ENCODE data around the gene BABAM2.

Gene BABAM2

DNA sequence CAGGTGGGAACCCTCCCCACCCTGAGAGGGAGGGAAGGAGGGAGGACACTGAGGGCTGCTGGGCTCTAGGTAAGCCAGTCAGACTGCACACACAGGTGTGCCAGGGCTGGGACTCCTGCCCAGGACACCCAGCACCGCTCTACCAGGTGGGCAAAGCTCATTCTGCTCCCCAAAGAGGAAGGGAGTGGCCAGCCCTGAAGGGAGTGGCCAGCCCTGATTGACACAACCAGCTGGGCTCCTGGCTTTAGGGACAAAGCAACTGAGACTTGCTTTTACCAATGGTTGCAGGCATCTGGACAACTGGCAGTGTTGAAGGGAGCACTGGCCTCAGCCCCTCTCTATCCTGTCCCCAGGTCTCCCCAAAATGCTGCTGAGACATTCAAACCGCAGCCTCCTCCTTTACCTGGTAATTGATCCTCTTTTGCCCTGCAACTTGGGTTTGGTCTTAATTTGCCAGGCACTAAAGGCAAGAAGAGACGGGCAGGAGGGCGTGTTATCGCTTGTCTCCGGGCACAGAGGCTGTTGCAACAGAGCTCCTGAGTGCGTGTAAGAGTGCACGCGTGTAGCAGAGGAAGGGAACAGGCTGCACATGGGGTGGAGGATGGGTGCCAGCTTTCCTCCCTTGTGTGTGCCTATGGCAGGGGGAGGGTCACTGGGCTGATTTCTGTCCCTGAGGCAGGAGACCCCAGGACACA lies 487.6 kb downstream of the BABAM2 start:
- no peak for DNase-seq (ENCODE audit: extremely low read depth, low read depth)
- TF ChIP-seq, protein P1, sequence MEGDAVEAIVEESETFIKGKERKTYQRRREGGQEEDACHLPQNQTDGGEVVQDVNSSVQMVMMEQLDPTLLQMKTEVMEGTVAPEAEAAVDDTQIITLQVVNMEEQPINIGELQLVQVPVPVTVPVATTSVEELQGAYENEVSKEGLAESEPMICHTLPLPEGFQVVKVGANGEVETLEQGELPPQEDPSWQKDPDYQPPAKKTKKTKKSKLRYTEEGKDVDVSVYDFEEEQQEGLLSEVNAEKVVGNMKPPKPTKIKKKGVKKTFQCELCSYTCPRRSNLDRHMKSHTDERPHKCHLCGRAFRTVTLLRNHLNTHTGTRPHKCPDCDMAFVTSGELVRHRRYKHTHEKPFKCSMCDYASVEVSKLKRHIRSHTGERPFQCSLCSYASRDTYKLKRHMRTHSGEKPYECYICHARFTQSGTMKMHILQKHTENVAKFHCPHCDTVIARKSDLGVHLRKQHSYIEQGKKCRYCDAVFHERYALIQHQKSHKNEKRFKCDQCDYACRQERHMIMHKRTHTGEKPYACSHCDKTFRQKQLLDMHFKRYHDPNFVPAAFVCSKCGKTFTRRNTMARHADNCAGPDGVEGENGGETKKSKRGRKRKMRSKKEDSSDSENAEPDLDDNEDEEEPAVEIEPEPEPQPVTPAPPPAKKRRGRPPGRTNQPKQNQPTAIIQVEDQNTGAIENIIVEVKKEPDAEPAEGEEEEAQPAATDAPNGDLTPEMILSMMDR (IDR thresholded peaks at IDR 0.05; ENCODE audit: low read depth, low read length) = no peak

DNA sequence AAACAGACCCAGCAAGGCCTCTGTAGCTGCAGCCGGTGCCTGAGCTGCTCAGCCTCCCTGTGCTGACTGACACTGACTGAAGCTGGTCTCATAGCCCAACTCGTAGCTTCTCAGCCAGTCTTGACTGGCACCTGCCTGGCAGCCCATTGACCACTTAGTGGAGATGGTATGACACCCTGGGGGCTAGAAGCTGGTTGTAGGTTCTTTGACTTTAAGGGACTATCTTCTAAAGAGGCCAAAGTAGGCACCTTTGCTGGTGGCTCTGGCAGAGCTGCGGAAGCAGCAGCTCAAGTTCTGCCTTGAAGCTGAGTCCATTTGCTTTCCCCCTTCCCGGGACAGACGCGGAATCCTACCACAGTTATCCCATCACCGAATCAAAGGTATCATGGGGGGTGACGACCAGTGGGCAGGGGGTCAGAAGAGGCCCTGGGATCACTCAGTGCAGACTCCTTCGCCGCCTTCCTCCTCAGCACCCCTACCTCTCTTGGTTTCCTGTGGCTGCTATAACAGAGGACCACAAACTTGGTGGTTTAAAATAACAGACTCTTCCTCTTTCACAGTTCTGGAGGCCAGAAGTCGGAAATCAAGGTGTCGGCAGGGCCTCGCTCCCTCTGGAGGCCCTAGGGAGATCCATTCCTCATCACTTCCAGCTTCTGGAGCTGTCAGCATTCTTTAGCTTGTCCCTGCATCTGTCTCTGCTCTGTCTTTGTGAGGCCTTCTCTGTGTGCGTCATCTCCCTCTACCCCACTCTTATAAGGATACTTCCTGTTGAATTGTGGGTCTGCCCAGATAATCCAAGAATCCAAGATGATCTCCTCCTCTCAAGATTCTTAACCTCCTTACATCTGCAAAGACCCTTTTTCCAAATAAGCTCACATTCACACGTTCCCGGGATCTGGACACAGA lies 488.4 kb downstream of the BABAM2 start:
- TF ChIP-seq, protein P1 (IDR thresholded peaks at IDR 0.05; ENCODE audit: low read depth, low read length) = no peak
- DNase-seq (ENCODE audit: extremely low read depth, low read depth) = no peak

DNA sequence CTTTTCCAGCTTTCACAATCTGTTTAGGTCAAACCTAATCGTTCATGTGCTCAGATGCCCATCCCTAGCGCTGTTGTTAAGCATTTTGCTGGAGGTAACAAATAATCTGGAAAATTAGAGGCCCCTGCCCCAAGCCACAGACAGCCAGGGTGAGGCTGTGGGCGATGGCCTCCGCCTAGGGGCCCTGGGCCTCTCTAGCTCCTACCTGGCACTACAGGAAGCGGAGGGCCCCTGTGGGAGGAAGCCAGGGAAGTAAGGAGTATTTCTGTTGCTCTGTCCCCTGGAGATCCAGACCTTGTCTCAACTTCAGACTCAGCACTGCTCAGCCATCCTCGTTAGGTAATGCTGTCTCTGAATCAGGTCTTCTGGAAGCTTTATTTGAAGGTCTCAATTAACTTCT lies 489.7 kb downstream of the BABAM2 start:
- TF ChIP-seq, protein P1 (IDR thresholded peaks at IDR 0.05; ENCODE audit: low read depth, low read length) = no peak
- no peak for DNase-seq (ENCODE audit: extremely low read depth, low read depth)

DNA sequence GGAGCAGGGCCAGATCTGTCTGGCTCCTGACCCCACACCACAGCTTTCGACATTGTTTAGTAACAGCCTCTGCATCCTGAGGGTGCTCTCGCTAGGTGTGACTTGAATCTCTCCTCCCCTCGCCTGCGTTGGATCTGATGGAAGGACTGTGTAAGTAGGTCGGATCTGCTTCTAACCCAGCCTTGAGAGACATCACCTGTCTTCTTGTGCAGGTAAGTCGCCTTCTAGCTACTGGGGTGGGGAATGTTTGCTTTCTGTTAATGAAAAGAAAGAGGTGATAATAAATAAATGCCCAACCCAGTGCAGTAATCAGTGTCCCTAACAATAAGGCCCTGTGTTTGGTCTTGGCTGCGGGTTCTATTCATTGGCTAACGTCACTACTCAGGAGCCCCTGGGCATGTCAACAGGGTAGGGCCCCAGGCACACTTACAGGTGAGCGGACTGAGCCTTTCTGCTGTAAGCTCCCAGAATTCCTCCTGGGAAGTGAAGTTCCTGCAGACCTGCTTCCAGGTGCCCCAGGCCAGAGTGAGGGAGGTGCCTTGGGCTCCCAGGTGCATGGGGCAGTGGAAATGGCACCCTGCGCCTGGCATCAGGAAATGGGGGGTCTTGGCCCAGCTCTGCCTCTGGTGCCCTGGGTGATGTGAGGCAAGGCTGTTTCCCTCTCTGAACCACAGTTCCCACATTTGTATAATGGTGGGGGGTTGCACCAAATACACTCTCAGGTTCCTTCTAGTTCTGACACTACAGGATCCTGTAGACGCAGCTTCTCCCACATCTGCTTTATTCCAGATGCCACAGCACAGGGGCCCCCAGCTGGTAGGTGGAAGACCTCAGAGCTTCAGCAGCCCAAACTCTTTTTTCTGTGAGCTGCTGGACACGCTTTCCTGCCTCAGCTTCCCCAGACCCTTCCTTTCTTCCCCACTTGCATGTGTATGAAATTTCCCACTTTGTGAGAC lies 491.0 kb downstream of the BABAM2 start:
- DNase-seq (ENCODE audit: extremely low read depth, low read depth) = no peak
- TF ChIP-seq, protein P1 (IDR thresholded peaks at IDR 0.05; ENCODE audit: low read depth, low read length) = no peak

DNA sequence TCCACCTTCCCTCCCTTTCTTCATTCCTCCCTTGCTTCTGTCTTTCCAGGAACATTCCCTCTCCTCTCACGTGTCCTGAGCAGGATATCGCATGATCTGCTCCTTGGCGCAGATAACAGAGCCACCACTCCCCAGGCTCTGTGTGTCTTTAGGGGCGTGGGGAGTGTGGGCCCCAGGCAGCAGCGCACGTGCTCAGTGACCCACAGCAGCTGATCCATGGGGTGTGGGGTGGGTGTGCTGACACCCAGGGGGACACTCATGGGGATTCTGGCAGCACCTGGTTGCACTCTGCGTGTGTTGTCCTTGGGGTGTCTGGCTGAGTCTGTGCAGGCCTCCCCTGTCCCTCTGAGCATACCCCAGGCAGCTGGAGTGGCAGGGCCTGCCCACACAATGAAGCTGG lies 492.2 kb downstream of the BABAM2 start:
- DNase-seq (ENCODE audit: extremely low read depth, low read depth) = no peak
- TF ChIP-seq, protein P1 (IDR thresholded peaks at IDR 0.05; ENCODE audit: low read depth, low read length) = no peak

DNA sequence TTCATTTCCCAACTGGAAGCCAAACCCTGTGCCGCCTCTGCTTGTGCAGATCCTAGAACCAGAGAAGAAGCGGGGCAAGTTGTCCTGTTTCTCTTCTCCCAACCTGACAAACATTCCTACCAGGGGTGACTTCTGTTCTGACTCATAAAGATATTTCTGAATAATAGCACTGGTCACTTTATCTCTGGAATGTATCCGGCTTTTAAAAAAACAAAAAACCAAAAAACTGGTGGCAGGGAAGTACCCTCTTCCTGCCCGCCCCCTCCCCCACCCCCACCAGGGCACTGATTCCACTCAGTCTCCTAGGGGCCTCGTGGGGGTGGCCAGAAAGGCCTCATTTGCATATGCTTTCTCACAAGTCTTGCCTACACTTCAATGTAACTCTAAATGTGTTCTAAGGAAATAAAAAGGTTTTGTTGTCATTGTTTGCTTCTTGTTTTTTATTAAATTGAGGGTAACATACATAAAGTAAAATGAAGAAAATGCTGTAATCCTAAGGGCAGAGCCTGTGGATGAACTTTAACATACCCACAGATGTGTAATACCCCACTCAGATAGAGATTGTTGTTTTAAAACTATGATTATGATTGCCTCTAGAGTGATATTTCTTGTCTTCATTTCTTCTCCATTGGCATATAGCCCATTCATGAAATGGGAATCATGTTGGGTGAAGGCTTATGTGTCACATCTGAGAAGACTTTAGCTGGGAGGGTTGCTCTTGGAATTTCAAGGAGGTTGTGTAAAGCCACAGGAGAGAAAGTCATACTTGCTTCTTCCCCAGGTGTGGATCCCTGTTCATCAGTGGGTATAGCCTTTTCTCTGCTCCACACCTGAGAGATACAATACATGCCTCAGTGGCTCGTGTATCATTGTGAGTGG lies 496.8 kb downstream of the BABAM2 start:
- DNase-seq (ENCODE audit: extremely low read depth, low read depth) = no peak
- TF ChIP-seq, protein P1 (IDR thresholded peaks at IDR 0.05; ENCODE audit: low read depth, low read length) = no peak
